Stimulated activated effector memory CD8-positive, alpha-beta T cell treated with anti-CD3 and anti-CD28 coated beads, Interleukin-12 subunit alpha, Interleukin-12 subunit beta, amount 100 ng/mL, for 72 hours (primary cell): ENCODE measurements around the gene MRPS21.

Experiments used
- ATAC-seq: fragments of 150-1000 bp; cut with Tn5 transposase; 2 replicates; pipeline ENCODE4 v1.10.0; 2021
- DNase-seq, 2 donors: peaks; one replicate each; pipeline ENCODE4 v3.0.0; 2021 to 2022; ENCODE audit warnings: low spot score in 2 of 2
- H3K27ac Mint-ChIP-seq: one replicate; pipeline ENCODE4 v1.8.0; 2022; ENCODE audit warnings: mild to moderate bottlenecking, mixed read lengths
- H3K36me3 Mint-ChIP-seq: one replicate; pipeline ENCODE4 v1.8.0; 2022; ENCODE audit warnings: mild to moderate bottlenecking, mixed read lengths
- H3K4me1 Mint-ChIP-seq: one replicate; pipeline ENCODE4 v1.8.0; 2022; ENCODE audit warnings: mixed read lengths
- H3K4me3 Mint-ChIP-seq: one replicate; pipeline ENCODE4 v1.8.0; 2022; ENCODE audit warnings: mild to moderate bottlenecking, mixed read lengths
- H3K9me3 Mint-ChIP-seq: one replicate; pipeline ENCODE4 v1.8.0; 2022; ENCODE audit warnings: mixed read lengths

MRPS21 gene

DNA sequence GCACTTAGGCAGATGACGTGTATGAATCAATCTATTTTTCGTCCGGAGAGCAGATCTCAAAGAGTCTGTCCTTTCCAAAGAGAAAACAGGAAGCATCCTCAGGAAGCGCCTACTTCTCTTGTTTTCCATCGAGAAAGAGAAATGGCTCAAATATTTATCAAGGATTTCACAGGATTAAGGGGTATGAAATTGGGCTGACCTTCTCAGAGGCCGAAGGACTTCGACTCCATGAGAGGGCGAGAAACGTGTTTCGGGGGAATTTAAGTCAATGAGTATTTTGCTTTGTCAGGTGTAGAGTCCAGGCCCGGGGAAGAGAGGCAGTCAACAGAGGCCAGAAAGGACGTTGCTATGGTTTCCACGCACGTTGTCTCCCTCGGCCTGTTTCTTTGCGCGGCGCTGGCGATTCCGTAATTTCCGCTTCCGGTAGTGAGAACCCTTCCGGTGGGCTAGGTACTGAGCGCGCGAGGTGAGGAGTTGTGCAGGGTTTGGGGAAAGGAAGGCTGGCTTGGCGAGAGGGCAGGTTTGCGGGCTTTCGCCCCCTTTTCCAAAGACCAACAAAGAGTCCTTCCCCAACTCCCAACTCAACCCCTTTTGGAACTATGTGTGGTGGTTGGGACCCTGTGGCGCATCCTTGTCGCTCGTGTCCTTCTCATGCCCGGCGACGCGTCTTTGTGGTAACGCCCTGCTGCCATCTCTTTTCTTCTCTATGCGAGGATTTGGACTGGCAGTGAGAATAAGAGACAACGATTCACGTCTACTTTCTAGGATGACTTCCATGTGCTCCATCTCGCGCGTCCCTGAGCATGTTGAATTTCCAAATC lies at the start of gene MRPS21:
Gene MRPS21, plus strand, starts transcription at position 429 of the 821 bp plus-strand sequence. CDS start 506 bp downstream, outside the sequence.
- peak; percentile 100 for ATAC-seq
- peaks cover 27% of the 10 kb centered on the region for H3K4me1 Mint-ChIP-seq

DNA sequence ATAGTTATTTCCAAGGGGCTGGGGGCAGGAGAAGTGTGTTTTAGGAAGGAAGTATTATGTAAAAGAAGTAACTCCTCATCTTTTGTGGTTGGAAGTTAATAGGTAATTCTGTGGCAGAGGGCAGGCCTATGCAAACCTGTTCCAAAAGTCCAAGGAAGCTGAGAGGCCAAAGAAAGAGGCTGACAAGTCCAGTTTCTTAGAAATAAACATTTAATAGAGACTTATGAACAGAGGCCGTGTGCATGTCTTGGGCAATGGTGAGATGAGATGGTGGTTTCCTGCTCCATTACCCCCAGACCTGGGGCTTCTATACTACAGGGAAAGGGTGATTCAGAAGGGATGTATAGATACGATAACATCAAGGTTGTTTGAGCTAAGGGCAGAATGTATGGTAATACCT lies 43.7 kb upstream of the MRPS21 start:
- H3K4me3 Mint-ChIP-seq, result no peak overlapping the region
- no peak for ATAC-seq
- DNase-seq, result no peak
- no peaks in the 10 kb centered on the region for H3K9me3 Mint-ChIP-seq
- no peaks in the 10 kb centered on the region for H3K36me3 Mint-ChIP-seq
- H3K4me1 Mint-ChIP-seq, result no peaks in the 10 kb centered on the region
- H3K27ac Mint-ChIP-seq, result no peak overlapping the region

More for the DNA sequence above, at the start of gene MRPS21:
- peak within 1 kb of the TSS; percentile 96 for H3K27ac Mint-ChIP-seq
- H3K4me3 Mint-ChIP-seq, result peak within 1 kb of the TSS; percentile 82
- H3K9me3 Mint-ChIP-seq, result no peaks in the 10 kb centered on the region
- H3K36me3 Mint-ChIP-seq, result peaks cover 44% of the 10 kb centered on the region
- peak; percentile 68 to 92 for DNase-seq

DNA sequence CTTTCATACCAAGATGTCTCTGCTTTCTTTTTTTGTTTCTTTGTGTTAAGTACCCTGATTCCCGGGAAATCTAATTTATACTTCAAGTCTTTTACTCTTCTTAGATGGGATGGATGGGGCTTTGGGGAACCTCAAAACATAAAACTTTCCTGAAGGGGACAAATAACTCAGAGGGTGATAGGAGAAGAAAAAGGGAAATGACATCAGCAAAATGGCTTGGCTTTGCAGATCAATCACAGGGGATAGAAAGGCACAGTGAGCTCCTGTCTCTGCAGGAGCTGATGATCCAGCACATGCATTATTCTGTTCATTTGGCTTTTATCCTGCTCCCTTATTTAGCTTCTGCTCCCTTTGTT lies 37.5 kb upstream of the MRPS21 start:
- no peaks in the 10 kb centered on the region for H3K9me3 Mint-ChIP-seq
- H3K4me1 Mint-ChIP-seq, result peaks cover 14% of the 10 kb centered on the region
- peak overlapping the region; percentile 55 for H3K4me3 Mint-ChIP-seq
- ATAC-seq (no peak), DNase-seq (no peak)
- peaks cover 6% of the 10 kb centered on the region for H3K36me3 Mint-ChIP-seq
- no peak overlapping the region for H3K27ac Mint-ChIP-seq

DNA sequence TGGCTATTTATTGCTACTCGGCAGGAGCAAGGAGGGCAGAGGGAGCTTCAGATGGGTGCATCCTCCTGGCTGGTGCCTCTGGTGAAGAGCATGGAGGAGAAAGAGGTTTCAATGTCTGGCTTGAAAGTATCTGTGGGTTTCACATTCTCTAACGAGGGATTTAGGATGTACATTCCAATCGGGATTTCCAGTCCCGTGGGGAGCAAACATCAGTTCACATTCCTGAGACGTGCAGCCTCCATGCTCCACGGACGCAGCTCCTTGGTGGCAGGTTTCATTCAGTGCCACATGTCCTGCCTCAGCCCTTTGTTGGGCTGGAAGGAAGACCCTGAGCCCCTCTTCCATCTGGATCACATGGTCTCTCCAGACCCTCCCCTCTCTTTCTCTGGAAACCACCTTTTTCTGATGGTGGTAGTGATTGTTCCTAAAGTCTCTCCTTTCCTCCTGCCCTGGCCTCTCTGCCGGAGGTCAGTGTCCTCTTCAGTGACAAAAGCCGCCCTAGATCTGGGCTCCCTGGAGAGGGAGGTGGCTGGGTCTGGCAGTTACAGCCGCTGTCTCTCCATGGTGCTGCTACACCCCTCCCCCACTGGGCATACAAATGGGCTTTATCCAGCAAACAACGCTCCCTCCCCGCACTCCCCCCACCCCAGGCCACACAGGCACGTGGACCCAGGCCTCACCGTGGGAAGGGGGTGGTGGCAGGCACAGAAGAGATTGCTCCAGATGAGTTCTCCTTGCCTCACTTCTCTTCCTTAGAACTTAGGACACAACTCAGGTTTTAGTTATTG lies 36.9 kb upstream of the MRPS21 start:
- Mint-ChIP-seq H3K27ac (no peak overlapping the region), H3K36me3 (peaks cover 6% of the 10 kb centered on the region), H3K4me3 (peak overlapping the region; percentile 55), H3K9me3 (no peaks in the 10 kb centered on the region), H3K4me1 (peaks cover 14% of the 10 kb centered on the region)
- DNase-seq, result no peak
- ATAC-seq, result no peak

DNA sequence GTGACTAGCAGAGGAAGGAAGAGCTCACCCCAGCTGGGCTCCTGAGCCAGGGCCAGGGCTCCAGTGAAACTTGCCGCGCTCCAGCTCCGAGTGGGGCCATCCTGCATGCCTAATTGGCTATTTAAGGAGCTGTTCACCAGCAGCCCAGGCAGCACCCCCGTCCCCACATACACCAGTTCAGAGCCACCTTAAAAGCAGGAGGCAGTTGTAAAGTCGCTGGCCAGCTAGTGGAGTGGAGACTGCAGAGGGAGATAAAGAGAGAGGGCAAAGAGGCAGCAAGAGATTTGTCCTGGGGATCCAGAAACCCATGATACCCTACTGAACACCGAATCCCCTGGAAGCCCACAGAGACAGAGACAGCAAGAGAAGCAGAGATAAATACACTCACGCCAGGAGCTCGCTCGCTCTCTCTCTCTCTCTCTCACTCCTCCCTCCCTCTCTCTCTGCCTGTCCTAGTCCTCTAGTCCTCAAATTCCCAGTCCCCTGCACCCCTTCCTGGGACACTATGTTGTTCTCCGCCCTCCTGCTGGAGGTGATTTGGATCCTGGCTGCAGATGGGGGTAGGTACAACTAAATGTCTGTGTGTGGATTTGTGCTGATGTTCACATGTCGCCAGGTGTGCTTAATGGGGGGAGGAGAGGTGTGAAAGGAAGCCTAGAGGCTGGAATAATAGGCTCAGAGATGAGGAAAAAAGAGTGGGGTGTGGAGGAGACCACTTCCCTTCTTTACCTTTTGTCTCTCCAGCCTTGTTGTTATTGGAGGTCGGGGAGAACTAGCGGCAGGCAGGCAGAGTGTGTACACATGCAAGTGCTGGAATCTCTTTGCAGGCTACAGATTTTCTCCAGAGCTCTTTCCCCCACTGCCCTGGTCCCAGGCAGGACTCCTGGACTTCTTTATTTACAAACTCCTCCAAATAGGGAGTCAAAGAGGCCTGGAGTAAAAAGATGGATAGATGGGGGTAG lies 35.8 kb upstream of the MRPS21 start, which contains the start of gene CA14:
Gene CA14, plus strand, starts transcription at position 151 of the 962 bp plus-strand sequence. Its CDS starts 355 bp downstream, at position 506.
- Mint-ChIP-seq H3K4me3 (no peak within 1 kb of the TSS), H3K27ac (no peak within 1 kb of the TSS), H3K36me3 (peaks cover 6% of the 10 kb centered on the region), H3K9me3 (no peaks in the 10 kb centered on the region), H3K4me1 (peaks cover 14% of the 10 kb centered on the region)
- no peak for DNase-seq
- no peak for ATAC-seq

DNA sequence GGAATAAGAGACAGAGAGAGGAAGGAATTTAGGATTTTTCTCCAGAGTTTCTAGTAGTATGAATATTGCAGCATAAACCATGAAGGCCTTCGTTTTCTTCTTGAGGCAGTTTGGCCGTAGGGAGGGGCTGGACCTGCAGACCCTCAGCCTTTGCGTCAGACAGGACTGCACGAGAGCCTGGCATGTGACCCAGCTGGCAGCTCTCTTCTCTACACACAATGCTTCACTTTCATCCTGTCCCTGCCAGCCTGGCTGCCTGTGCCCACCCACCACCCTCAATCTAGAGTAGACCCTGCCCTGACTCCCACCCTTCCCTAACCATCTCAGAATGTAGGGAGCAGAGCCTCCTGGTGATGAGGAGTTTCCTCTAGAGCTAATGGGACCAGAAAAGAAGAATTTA lies 34.4 kb upstream of the MRPS21 start:
- no peaks in the 10 kb centered on the region for H3K9me3 Mint-ChIP-seq
- H3K4me1 Mint-ChIP-seq, result peaks cover 14% of the 10 kb centered on the region
- no peak overlapping the region for H3K4me3 Mint-ChIP-seq
- DNase-seq (no peak), ATAC-seq (no peak)
- no peak overlapping the region for H3K27ac Mint-ChIP-seq
- peaks cover 6% of the 10 kb centered on the region for H3K36me3 Mint-ChIP-seq

DNA sequence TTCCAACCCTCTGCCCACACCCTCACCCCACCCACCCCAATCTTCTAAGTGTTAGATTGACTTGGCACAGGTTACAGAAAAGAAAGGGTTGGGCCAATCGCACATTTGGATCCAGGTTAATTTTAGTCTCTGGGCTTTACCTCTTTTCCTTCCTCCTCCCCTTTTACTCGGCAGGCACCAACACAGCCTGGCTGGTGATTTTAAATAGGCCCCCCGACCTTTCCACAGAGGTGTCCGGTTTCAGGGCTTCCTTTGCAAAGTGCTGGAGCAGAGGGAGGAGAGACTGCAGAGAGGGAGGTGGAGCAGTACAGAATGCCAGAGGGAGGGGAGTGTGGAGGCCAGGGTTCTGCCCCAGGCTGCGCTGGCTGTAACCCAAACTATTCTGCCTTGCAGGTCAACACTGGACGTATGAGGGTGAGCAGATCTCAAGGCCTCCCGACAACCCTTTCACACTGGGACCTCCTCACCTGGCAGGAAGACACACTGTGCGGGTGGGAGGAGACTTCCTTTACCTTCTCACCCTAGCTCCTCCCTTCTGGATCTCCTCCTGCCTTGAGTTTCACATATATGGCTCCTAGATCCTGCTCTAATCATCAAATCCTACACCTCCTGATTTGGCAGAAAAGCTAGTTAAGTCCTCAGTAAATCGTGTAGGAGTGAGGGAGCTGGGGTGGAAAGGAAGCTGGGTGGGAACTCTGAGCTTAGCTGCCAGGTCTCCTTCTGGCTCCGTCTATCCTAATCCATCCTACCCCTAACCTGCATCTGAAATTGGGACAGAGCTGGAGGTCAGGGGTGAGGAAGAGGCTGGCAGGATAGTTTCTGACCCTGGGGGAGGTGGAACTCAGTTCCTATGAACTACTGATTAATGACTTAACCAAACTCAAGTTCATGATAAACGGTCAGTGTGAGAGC lies 33.6 kb upstream of the MRPS21 start:
- no peak overlapping the region for H3K27ac Mint-ChIP-seq
- H3K4me3 Mint-ChIP-seq, result no peak overlapping the region
- no peak for DNase-seq
- H3K4me1 Mint-ChIP-seq, result peaks cover 14% of the 10 kb centered on the region
- peaks cover 13% of the 10 kb centered on the region for H3K36me3 Mint-ChIP-seq
- no peaks in the 10 kb centered on the region for H3K9me3 Mint-ChIP-seq
- ATAC-seq, result no peak

DNA sequence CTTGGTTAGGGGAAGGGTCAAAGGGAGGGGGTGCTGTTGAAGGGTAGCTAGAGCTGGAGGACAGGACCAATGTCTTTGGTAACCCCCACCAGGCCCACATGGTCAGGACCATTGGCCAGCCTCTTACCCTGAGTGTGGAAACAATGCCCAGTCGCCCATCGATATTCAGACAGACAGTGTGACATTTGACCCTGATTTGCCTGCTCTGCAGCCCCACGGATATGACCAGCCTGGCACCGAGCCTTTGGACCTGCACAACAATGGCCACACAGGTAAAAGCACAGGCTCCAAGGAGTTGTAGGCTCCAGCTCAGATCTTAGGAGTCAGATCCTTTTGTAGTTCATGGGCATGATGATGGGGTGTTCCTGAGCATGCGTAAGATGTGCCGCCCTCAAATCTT lies 32.3 kb upstream of the MRPS21 start:
- Mint-ChIP-seq H3K9me3 (no peaks in the 10 kb centered on the region), H3K27ac (no peak overlapping the region), H3K4me1 (peaks cover under 1% of the 10 kb centered on the region), H3K4me3 (no peak overlapping the region), H3K36me3 (peaks cover 26% of the 10 kb centered on the region)
- ATAC-seq (no peak), DNase-seq (no peak)

DNA sequence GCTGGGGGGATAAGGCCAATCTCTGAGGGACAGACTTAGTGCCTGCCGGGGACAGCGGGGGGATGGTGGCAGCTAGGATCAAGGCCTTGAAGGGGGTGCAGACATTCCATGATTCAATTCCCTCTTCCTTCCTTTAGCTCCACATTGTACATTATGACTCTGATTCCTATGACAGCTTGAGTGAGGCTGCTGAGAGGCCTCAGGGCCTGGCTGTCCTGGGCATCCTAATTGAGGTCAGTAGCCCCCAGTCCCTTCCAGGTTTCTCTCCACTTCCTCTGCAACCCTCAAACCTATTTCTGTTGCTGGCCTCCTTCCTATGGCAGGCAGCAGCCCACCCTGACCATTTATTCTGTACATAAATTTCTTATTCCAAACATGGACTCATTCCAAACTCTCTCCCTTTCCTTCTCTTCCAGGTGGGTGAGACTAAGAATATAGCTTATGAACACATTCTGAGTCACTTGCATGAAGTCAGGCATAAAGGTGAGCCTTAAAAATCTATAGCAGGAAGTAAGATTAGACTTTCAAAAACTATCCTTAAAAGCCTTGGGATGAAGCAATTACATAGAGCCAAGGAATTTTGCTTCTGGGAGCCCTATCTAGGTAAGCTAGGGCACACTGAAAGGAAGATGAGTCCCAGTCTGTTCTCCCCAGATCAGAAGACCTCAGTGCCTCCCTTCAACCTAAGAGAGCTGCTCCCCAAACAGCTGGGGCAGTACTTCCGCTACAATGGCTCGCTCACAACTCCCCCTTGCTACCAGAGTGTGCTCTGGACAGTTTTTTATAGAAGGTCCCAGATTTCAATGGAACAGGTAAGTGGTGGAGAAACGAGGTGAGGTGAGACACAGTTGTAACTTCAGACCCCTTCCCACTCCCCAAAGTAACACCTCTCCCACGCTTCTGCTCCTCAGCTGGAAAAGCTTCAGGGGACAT lies 31.0 kb upstream of the MRPS21 start:
- H3K4me3 Mint-ChIP-seq, result no peak overlapping the region
- no peaks in the 10 kb centered on the region for H3K9me3 Mint-ChIP-seq
- H3K27ac Mint-ChIP-seq, result no peak overlapping the region
- DNase-seq (no peak), ATAC-seq (no peak)
- H3K4me1 Mint-ChIP-seq, result peaks cover 11% of the 10 kb centered on the region
- H3K36me3 Mint-ChIP-seq, result peaks cover 38% of the 10 kb centered on the region

DNA sequence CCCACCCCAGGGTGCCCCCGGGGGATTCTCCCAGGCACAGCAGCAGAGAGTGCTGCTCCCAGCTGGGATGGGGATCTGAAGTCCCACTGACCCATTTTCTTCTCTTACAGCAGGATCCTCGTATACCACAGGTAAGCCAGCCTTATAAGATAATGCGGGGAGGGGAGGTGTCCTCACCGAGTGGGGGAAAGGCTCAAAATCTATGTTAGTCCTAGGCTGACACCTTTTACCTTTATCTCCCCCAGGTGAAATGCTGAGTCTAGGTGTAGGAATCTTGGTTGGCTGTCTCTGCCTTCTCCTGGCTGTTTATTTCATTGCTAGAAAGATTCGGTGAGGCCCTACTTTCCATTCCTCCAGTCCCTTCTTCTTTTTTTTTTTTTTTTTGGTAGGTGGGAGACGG lies 30.1 kb upstream of the MRPS21 start:
- peaks cover 47% of the 10 kb centered on the region for H3K36me3 Mint-ChIP-seq
- peaks cover 20% of the 10 kb centered on the region for H3K4me1 Mint-ChIP-seq
- no peaks in the 10 kb centered on the region for H3K9me3 Mint-ChIP-seq
- no peak overlapping the region for H3K4me3 Mint-ChIP-seq
- ATAC-seq (no peak), DNase-seq (no peak)
- H3K27ac Mint-ChIP-seq, result no peak overlapping the region

DNA sequence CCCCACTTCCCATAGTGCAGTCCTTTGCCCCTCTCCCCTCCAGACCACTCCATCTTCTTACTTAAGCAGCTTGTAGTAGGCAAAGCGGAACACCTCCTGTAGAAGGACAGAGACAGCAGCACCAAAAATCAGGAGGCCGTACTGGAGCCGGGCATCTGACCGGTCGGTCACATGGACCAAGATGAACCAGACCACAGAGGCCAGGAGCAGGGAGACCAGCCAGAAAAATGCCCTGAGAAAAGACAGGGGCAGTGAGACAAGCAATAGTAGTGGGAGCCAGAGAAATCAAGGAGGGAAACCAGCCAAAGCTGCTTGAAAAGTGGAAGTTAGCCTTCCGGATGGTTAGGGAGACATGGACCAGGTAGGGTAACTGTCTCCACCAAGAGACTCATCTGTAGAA lies 25.8 kb upstream of the MRPS21 start:
- peak overlapping the region; percentile 92 for H3K4me3 Mint-ChIP-seq
- DNase-seq (no peak), ATAC-seq (no peak)
- peaks cover 48% of the 10 kb centered on the region for H3K36me3 Mint-ChIP-seq
- no peaks in the 10 kb centered on the region for H3K9me3 Mint-ChIP-seq
- H3K27ac Mint-ChIP-seq, result peak overlapping the region; percentile 98
- H3K4me1 Mint-ChIP-seq, result peaks cover 29% of the 10 kb centered on the region

DNA sequence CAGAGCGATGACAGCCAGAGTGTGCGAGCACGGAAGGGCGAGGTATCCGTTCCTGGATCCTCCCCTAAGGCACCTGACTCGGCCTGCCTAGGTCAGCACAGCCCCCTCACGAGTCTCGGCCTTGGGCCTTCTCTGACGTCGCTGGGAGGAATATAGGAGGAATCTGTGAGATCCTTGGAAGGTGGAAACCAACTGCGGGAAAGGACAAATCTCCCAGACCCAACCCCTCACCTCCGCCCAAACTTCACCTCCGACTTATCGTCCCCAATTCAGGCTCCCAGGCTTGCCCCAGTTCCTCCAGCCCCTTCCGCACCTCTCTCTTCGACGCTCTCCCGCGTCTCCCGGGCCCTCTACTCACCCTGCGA lies 25.3 kb upstream of the MRPS21 start:
- DNase-seq (peak; percentile 14 to 72), ATAC-seq (peak; percentile 66)
- H3K9me3 Mint-ChIP-seq, result no peaks in the 10 kb centered on the region
- peaks cover 48% of the 10 kb centered on the region for H3K36me3 Mint-ChIP-seq
- peak overlapping the region; percentile 92 for H3K4me3 Mint-ChIP-seq
- peak overlapping the region; percentile 98 for H3K27ac Mint-ChIP-seq
- peaks cover 29% of the 10 kb centered on the region for H3K4me1 Mint-ChIP-seq

DNA sequence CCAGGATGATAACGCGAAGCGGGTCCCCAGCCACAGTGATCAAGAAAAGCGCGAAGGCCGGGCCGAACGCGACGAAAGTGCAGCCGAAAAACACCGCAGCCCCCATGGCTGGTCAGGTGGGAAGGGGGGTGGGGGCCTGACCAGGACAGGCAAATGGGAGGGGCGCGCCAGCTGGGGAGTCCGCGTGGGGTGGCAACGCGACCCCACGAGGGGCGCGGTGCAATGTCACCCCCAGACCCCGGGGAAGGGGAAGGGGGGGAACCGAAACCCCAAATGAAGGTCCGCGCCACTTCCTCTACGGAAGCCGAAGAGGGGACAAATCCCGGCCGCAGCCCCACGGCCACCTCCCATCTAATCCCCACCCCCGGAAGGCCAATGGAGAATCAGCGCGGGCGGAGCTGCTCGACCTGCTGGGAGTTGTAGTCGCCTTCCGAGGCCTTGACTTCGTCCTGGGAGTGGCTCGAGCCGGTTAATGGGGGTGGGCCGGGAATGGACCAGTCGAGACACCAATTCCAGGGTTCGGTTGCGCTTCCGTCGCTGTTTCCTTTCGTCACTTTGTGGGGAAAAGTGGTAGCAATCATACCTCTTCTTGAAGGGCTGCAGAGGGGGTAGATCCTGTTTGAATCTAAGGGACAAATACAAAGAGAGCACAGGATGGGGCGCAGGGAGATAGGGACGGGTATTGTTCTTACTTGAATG lies 24.8 kb upstream of the MRPS21 start, which contains the start of gene APH1A:
Gene APH1A, minus strand, starts transcription at position 312 of the 699 bp plus-strand sequence. Its CDS starts 206 bp downstream, at position 106.
- Mint-ChIP-seq H3K36me3 (peaks cover 48% of the 10 kb centered on the region), H3K4me3 (peak within 1 kb of the TSS; percentile 92), H3K4me1 (peaks cover 29% of the 10 kb centered on the region), H3K27ac (peak within 1 kb of the TSS; percentile 98), H3K9me3 (no peaks in the 10 kb centered on the region)
- peak; percentile 98 for ATAC-seq
- DNase-seq, result peak; percentile 80 to 95
